HEK293 (cell line): Measurements from ENCODE around the gene PROCR.
A peak's percentile ranks its signal among the peaks of the same experiment; 100 is the strongest.

Experiments
- HOXD13 ChIP-seq: sonication (generic); formaldehyde crosslinking; IDR thresholded peaks from 2 replicates; pipeline ENCODE4 v1.8.0; 2022; ENCODE audit warnings: missing genetic modification reagents, borderline replicate concordance
- IKZF3 ChIP-seq: fragments of 450-650 bp; IDR thresholded peaks from 2 replicates; pipeline ENCODE4 v1.5.0; 2018; ENCODE audit warnings: missing biosample characterization, mild to moderate bottlenecking, missing genetic modification characterization, moderate library complexity
- SALL2 ChIP-seq: fragments of 450-650 bp; formaldehyde crosslinking; IDR thresholded peaks from 2 replicates; pipeline ENCODE4 v1.5.0; 2017; ENCODE audit warnings: missing biosample characterization, mild to moderate bottlenecking, missing genetic modification characterization, borderline replicate concordance
- ZBTB20 ChIP-seq: fragments of 450-650 bp; formaldehyde crosslinking; IDR thresholded peaks from 2 replicates; pipeline ENCODE4 v1.5.1; 2016; ENCODE audit warnings: missing biosample characterization, missing genetic modification characterization
- ZBTB44 ChIP-seq: fragments of 450-650 bp; IDR thresholded peaks from 2 replicates; pipeline ENCODE4 v1.5.1; 2018; ENCODE audit warnings: missing biosample characterization, mild to moderate bottlenecking, missing genetic modification characterization
- ZBTB48 ChIP-seq: fragments of 450-650 bp; formaldehyde crosslinking; IDR thresholded peaks from 2 replicates; pipeline ENCODE4 v1.5.1; 2016; ENCODE audit warnings: missing biosample characterization, missing genetic modification characterization
- ZBTB49 ChIP-seq: fragments of 450-650 bp; formaldehyde crosslinking; IDR thresholded peaks from 2 replicates; pipeline ENCODE4 v1.5.1; 2016; ENCODE audit warnings: missing biosample characterization, missing genetic modification characterization, low read depth
- ZBTB8A ChIP-seq: fragments of 450-650 bp; formaldehyde crosslinking; IDR thresholded peaks from 2 replicates; pipeline ENCODE4 v1.5.1; 2016; ENCODE audit warnings: missing biosample characterization, missing genetic modification characterization
- ZFP37 ChIP-seq: fragments of 450-650 bp; formaldehyde crosslinking; IDR thresholded peaks from 2 replicates; pipeline ENCODE4 v1.5.1; 2016; ENCODE audit warnings: missing biosample characterization, missing genetic modification characterization
- ZNF10 ChIP-seq: fragments of 450-650 bp; formaldehyde crosslinking; IDR thresholded peaks from 2 replicates; pipeline ENCODE4 v1.5.1; 2017; ENCODE audit warnings: missing biosample characterization, missing genetic modification characterization
- ZNF138 ChIP-seq: fragments of 450-650 bp; formaldehyde crosslinking; IDR thresholded peaks from 2 replicates; pipeline ENCODE4 v1.5.1; 2016; ENCODE audit warnings: missing biosample characterization, missing genetic modification characterization, borderline replicate concordance
- ZNF174 ChIP-seq: fragments of 450-650 bp; formaldehyde crosslinking; IDR thresholded peaks from 2 replicates; pipeline ENCODE4 v1.5.0; 2017; ENCODE audit warnings: missing biosample characterization, mild to moderate bottlenecking, missing genetic modification characterization
- ZNF2 ChIP-seq: fragments of 450-650 bp; formaldehyde crosslinking; IDR thresholded peaks from 2 replicates; pipeline ENCODE4 v1.5.1; 2016; ENCODE audit warnings: missing biosample characterization, missing genetic modification characterization
- ZNF221 ChIP-seq: fragments of 450-650 bp; formaldehyde crosslinking; IDR thresholded peaks from 2 replicates; pipeline ENCODE4 v1.5.1; 2017; ENCODE audit warnings: missing biosample characterization, missing genetic modification characterization, borderline replicate concordance
- ZNF223 ChIP-seq: fragments of 450-650 bp; formaldehyde crosslinking; IDR thresholded peaks from 2 replicates; pipeline ENCODE4 v1.5.1; 2016; ENCODE audit warnings: missing biosample characterization, missing genetic modification characterization
- ZNF266 ChIP-seq: fragments of 450-650 bp; formaldehyde crosslinking; IDR thresholded peaks from 2 replicates; pipeline ENCODE4 v1.5.1; 2016; ENCODE audit warnings: missing biosample characterization, missing genetic modification characterization, low read depth
- ZNF280D ChIP-seq: fragments of 450-650 bp; formaldehyde crosslinking; IDR thresholded peaks from 2 replicates; pipeline ENCODE4 v1.5.1; 2016; ENCODE audit warnings: missing biosample characterization, missing genetic modification characterization
- ZNF324 ChIP-seq: fragments of 450-650 bp; formaldehyde crosslinking; IDR thresholded peaks from 2 replicates; pipeline ENCODE4 v1.5.1; 2016; ENCODE audit warnings: missing biosample characterization, missing genetic modification characterization
- ZNF404 ChIP-seq: fragments of 450-650 bp; formaldehyde crosslinking; IDR thresholded peaks from 2 replicates; pipeline ENCODE4 v1.5.1; 2017; ENCODE audit warnings: missing biosample characterization, missing genetic modification characterization
- ZNF423 ChIP-seq: fragments of 450-650 bp; formaldehyde crosslinking; IDR thresholded peaks from 2 replicates; pipeline ENCODE4 v1.5.1; 2016; ENCODE audit warnings: missing biosample characterization, missing genetic modification characterization
- ZNF449 ChIP-seq: fragments of 450-650 bp; formaldehyde crosslinking; IDR thresholded peaks from 2 replicates; pipeline ENCODE4 v1.5.1; 2017; ENCODE audit warnings: missing biosample characterization, mild to moderate bottlenecking, missing genetic modification characterization, moderate library complexity
- ZNF48 ChIP-seq: fragments of 450-650 bp; formaldehyde crosslinking; IDR thresholded peaks from 2 replicates; pipeline ENCODE4 v1.5.1; 2016; ENCODE audit warnings: missing biosample characterization, missing genetic modification characterization
- ZNF549 ChIP-seq: fragments of 450-650 bp; IDR thresholded peaks from 2 replicates; pipeline ENCODE4 v1.5.1; 2018; ENCODE audit warnings: missing biosample characterization, missing genetic modification characterization, mild to moderate bottlenecking, inconsistent platforms, moderate library complexity
- ZNF639 ChIP-seq: fragments of 450-650 bp; formaldehyde crosslinking; IDR thresholded peaks from 2 replicates; pipeline ENCODE4 v1.5.1; 2016; ENCODE audit warnings: missing biosample characterization, missing genetic modification characterization
- ZNF645 ChIP-seq: fragments of 450-650 bp; formaldehyde crosslinking; IDR thresholded peaks from 2 replicates; pipeline ENCODE4; 2016; ENCODE audit warnings: missing biosample characterization, missing genetic modification characterization
- ZNF768 ChIP-seq: fragments of 450-650 bp; formaldehyde crosslinking; IDR thresholded peaks from 2 replicates; pipeline ENCODE4 v1.5.1; 2018; ENCODE audit warnings: missing biosample characterization, mild to moderate bottlenecking, missing genetic modification characterization
- ZNF785 ChIP-seq: fragments of 450-650 bp; formaldehyde crosslinking; IDR thresholded peaks from 2 replicates; pipeline ENCODE4 v1.5.1; 2016; ENCODE audit warnings: missing biosample characterization, missing genetic modification characterization
- ZNF843 ChIP-seq: fragments of 450-650 bp; formaldehyde crosslinking; IDR thresholded peaks from 2 replicates; pipeline ENCODE4 v1.5.1; 2016; ENCODE audit warnings: missing biosample characterization, missing genetic modification characterization
- TF ChIP-seq, protein P1 (sequence below): fragments of 450-650 bp; formaldehyde crosslinking; IDR thresholded peaks from 2 replicates; pipeline ENCODE4 v1.5.1; 2016; ENCODE audit warnings: missing biosample characterization, missing genetic modification characterization

The PROCR gene

GRCh38 chr20:35171753-35172433 is at the start of gene PROCR (continued):
- no peak for TF ChIP-seq ZNF10 (tag by site-specific recombination)
- TF ChIP-seq ZNF223: no peak
- no peak for TF ChIP-seq ZNF280D (tag by site-specific recombination)
- TF ChIP-seq SALL2: no peak
- peak; percentile 72 for TF ChIP-seq ZBTB20
- TF ChIP-seq ZNF639: no peak
- TF ChIP-seq IKZF3: peak; percentile 98
- no peak for TF ChIP-seq ZBTB49 (tag by site-specific recombination)
- TF ChIP-seq ZNF404 (tag by site-specific recombination): no peak
- TF ChIP-seq ZNF449 (tag by site-specific recombination): no peak
- 0 out of 2 replicates have a peak, but pooled peaks have one; percentile 29 for TF ChIP-seq ZBTB8A
- no peak for TF ChIP-seq ZNF843 (tag by site-specific recombination)
- no peak for TF ChIP-seq ZNF221
- TF ChIP-seq ZBTB44 (tag by site-specific recombination): no peak
- TF ChIP-seq ZNF174 (tag by site-specific recombination): no peak
- TF ChIP-seq ZNF138: no peak
- TF ChIP-seq ZNF768 (tag by site-specific recombination): no peak
- no peak for TF ChIP-seq ZNF2
- TF ChIP-seq ZBTB48 (tag by site-specific recombination): no peak
- TF ChIP-seq ZNF423 (tag by site-specific recombination): no peak
- TF ChIP-seq ZNF266 (tag by site-specific recombination): no peak
- TF ChIP-seq ZNF324: no peak
- TF ChIP-seq ZNF785 (tag by site-specific recombination): no peak
- no peak for TF ChIP-seq HOXD13 (CRISPR knock-in tag)
- no peak for TF ChIP-seq ZNF48 (tag by site-specific recombination)
- TF ChIP-seq, protein P1, sequence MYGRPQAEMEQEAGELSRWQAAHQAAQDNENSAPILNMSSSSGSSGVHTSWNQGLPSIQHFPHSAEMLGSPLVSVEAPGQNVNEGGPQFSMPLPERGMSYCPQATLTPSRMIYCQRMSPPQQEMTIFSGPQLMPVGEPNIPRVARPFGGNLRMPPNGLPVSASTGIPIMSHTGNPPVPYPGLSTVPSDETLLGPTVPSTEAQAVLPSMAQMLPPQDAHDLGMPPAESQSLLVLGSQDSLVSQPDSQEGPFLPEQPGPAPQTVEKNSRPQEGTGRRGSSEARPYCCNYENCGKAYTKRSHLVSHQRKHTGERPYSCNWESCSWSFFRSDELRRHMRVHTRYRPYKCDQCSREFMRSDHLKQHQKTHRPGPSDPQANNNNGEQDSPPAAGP: no peak; the same call in 1 of the 2 replicates
- no peak for TF ChIP-seq ZNF549 (tag by site-specific recombination)
- no peak for TF ChIP-seq ZNF645 (tag by site-specific recombination)
- no peak for TF ChIP-seq ZFP37
